Measurements from ENCODE around the gene GJB3.
"Not testable (repeated sequence)": the region's sequence is repeated elsewhere in the genome, so short reads cannot be mapped to it uniquely, and the experiment has no call there.

GJB3 gene

DNA sequence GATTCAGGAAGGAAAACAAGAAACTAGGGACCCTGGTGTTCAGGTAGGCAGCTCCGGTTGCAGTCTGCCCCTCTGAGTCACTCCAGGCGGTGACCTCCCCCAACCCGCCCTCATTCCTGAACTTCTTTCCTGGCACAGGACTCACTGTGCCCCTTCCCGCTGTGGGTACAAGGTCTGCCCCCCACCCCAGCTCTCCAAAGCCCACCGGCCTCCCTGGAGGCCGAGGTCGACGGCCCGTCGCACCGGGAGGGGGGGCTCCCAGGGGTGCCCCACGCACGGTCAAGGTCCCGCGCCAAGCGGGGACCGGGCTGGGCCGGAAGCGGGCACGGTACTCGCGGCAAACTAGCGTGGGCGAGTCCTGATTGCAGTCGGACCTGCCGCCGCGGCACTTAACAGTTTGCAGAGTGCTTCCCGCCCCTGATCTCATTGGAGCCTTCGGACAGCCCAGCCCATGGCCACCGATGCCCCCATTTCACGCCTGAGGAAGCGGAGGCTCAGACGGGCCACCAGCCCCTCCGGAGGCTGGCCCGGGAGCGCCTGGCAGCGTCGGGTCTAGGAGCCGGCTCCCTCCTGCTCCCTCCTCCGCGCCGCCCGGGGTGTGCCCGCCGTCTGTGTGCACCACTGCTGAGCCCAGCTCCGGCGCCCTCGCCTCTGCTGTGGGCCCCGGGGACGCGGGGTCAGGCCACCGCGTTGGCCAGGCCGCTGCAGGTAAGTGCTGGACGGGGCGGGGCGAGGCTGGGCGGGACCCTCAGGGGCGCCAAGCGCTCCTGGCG, at the start of gene GJB3:
GJB3 (plus strand) TSS at position 144 of the 773 bp plus-strand sequence. CDS start 3,549 bp downstream, outside the sequence.
- no peak for DNase-seq

DNA sequence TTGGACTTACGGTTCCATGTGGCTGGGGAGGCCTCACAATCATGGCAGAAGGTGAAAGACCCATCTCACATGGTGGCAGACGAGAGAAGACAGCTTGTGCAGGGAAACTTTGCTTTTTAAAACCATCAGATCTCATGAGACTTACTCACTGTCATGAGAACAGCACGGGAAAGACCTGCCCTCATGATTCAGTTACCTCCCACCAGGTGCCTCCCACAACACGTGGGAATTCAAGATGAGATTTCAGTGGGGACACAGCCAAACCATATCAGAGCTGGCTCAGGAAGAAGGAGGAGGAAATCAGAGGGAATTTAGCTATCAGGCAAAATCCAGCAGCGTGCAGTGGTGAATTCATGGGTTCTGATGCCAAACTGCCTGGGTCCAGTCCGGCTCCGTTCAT, 48.2 kb upstream of the GJB3 start:
- not testable (repeated sequence) for DNase-seq

- no peak for DNase-seq
Observed at GRCh38 chr1:34736692-34737091, 44.3 kb upstream of the GJB3 start.

DNA sequence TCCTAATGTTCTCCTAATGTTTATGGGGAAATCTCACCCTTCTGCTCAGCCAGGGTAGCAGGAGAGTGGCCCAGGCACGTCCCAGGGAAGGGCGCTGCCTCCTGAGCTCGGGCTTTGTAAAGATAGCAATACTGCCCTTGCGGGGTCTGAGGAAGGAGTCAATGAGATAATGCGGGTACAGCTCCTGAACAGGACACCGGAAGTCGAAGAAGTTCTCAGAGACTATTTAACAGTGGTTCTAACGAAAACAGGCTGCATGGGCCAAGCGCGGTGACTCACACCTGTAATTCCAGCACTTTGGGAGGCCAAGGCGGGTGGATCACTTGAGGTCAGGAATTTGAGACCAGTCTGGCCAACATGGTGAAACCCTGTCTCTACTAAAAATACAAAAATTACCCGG, 43.8 kb upstream of the GJB3 start:
- not testable (repeated sequence) for DNase-seq

- no peak for DNase-seq
Observed at GRCh38 chr1:34739613-34740012, 41.4 kb upstream of the GJB3 start.

GRCh38 chr1:34740161-34740868, 40.7 kb upstream of the GJB3 start:
- no peak for DNase-seq

DNA sequence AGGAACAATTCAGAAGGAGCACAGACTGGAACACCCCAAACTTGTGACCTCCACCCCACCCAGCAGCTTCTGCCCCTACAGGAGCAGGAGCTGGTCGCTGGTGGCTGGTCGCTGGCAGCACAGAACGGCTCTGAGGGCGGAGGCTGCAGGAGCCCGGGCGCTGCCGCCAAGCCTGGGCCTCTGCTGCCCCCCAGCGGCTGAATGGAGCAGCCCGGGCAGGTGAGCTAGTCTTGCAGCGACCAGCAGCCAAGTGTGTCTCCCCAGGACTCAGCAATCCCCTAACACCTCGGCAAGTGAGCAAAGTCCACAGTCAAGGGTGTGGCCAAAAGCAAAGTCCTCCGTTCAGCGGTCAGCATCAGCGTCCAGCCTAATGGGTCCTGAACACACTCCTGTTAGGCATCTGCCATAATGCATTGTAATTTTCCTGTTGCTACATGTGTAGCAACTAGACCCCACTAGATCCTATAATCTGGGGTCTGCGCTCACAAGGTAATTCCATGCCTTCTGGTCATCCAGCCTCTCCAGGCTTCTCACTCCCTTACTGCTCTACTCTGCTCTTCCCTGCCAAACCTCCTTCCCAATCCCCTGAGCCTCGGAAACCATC, 38.2 kb upstream of the GJB3 start:
- peak; percentile 46 for DNase-seq

DNA sequence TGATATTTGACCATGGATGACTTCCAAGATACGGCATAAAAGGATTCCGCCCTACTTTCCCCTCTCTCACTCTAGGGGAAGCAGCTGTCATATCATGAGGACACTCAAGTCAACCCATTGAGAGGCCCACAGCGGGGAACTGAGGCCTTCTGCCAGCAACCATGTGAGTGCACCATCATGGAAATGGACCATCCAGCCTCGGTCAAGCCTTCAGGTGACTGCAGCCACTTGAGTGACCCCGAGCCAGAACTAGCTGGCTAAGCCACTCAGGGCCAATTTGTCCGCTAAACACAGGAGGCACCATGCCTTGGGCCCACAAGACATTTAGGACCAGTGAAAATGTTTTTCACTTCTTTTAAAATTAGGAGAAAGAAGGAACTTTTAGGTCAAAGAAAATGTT, 37.2 kb upstream of the GJB3 start:
- DNase-seq, result no peak

GRCh38 chr1:34744851-34745250, 36.2 kb upstream of the GJB3 start:
- DNase-seq, result no peak

- no peak for DNase-seq
Observed at GRCh38 chr1:34745666-34746065, 35.3 kb upstream of the GJB3 start.

- no peak for DNase-seq
Observed at GRCh38 chr1:34746101-34746500, 34.9 kb upstream of the GJB3 start.

DNA sequence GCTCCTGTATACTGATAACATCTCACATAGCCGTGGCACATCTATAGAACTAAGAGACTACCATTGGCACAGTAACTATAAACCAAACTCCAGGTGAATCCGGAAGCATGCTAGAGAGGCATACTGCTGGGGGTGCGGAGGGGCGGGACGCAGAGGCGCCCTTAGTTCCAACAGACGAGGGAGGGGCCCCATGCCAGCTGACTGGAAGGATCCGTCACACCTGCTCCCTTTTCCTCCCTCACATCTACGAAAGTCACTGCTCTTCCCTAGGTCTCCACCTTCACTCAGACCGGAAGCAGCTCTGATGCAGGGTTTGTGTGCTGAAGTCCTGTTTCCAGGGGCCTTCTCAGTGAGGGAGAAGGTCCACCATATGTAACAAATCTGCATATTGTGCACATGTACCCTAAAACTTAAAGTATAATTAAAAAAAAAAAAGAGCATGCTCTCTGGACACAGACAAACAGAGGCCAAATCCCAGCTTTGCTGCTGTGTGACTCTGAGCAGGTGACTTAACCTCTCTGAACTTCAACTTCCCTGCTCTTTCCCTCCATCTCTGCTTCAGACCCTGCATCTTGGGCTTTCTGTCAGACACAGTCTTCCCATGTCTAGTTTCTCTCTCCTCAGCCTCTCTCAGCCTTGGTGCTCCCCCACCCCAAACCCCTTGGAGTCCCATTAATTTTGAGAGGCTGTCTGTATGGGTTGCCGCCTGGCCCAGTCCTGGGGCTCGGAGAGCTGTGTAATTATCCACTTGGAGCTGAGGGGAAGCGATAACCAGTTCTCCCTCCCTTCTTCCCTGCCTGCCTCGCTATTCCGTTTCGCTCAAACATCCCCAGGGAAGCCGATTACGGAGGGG, 34.0 kb upstream of the GJB3 start:
- no peak for DNase-seq

DNA sequence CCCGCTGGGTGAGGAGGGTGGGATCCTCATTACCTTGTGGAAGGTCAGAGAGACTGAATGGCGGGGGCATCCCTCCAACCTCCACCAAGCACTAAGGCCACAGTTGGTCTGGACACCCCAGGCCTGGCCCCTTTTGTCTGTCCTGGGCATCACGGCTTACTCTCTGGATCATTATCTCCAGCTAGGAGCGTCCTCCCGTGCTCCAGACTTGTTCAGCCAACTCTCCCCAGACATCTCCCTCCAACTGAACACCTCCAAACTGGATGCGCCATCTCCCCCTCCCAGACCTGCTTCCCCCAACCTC, 33.4 kb upstream of the GJB3 start:
- DNase-seq, result no peak

GRCh38 chr1:34749992-34750391, 31.0 kb upstream of the GJB3 start:
- DNase-seq, result no peak

- no peak for DNase-seq
Observed at GRCh38 chr1:34750610-34751009, 30.4 kb upstream of the GJB3 start.

DNA sequence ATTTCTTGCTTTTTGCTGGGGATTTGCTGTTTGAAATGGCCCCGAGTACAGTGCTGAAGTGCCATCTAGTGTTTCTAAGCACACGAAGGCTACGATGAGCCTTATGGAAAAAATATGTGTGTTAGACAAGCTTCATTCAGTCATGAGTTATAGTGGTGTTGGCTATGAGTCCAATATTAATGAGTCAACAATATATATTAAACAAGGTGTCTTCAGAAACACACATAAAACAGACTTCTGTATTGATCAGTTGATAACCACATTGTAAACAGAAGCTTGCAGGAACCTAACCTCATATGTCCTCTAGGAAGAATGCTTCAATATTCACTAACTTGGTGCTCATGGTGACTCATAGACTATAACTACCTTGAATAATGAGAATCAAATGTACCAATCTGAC, 27.9 kb upstream of the GJB3 start:
- no peak for DNase-seq

- DNase-seq, result no peak
Observed at GRCh38 chr1:34754964-34755637, 25.9 kb upstream of the GJB3 start, which contains the start of gene GJB5. TSS of gene GJB5 (plus strand) at chr1:34755047. CDS start at chr1:34757331, 2,284 bp downstream.

- DNase-seq, result no peak
Observed at GRCh38 chr1:34755961-34756360, 25.1 kb upstream of the GJB3 start.

DNA sequence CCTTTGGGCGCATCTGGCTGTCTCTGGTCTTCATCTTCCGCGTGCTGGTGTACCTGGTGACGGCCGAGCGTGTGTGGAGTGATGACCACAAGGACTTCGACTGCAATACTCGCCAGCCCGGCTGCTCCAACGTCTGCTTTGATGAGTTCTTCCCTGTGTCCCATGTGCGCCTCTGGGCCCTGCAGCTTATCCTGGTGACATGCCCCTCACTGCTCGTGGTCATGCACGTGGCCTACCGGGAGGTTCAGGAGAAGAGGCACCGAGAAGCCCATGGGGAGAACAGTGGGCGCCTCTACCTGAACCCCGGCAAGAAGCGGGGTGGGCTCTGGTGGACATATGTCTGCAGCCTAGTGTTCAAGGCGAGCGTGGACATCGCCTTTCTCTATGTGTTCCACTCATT, 23.6 kb upstream of the GJB3 start:
- no peak for DNase-seq

- DNase-seq, result no peak
Observed at GRCh38 chr1:34758751-34759150, 22.3 kb upstream of the GJB3 start.

- no peak for DNase-seq
Observed at GRCh38 chr1:34759503-34760357, 21.3 kb upstream of the GJB3 start, which contains the start of gene GJB4. TSS of gene GJB4 (plus strand) at chr1:34759740. CDS start at chr1:34761255, 1,515 bp downstream.

Measured in CD4-positive, alpha-beta T cell treated with Interferon gamma for 1 hour (primary cell).